Measurements from ENCODE around the gene POM121C. TPM values are rescaled to one million over a fixed set of nuclear protein-coding genes. Genes with fewer than 3 reads are reported as not detected.
"Not testable (repeated sequence)": the region's sequence is repeated elsewhere in the genome, so short reads cannot be mapped to it uniquely, and the experiment has no call there.

Gene POM121C
- total and polyA plus RNA-seq, 10 donors = 9.1 to 67.4 (median 38.1) TPM

- H3K36me3 ChIP-seq; H3K4me3 ChIP-seq; H3K27ac ChIP-seq; intact Hi-C loops (cut with DNase I; ENCODE audit: low total_unique reads); H3K4me1 ChIP-seq; DNase-seq; H3K27me3 ChIP-seq (replicated peaks in 1 of 7); H3K9me3 ChIP-seq: not testable (repeated sequence)
- WGBS, 5 donors = no CpG with 5 or more reads among the region's 2 CpGs
Observed at GRCh38 chr7:75397865-75398264, 88.2 kb downstream of the POM121C start.

GRCh38 chr7:75395329-75395728, 90.8 kb downstream of the POM121C start, which contains the start of gene TRIM73:
Gene TRIM73, plus strand, starts transcription at chr7:75395629. Its CDS starts 3,305 bp downstream, at chr7:75398934.
- H3K4me3 ChIP-seq; DNase-seq; H3K4me1 ChIP-seq; H3K27me3 ChIP-seq (replicated peaks in 1 of 7); H3K36me3 ChIP-seq; H3K27ac ChIP-seq; H3K9me3 ChIP-seq; intact Hi-C loops (cut with DNase I; ENCODE audit: low total_unique reads): not testable (repeated sequence)
- WGBS, 5 donors = 32 to 42% (median 39%) methylated on average over 13 to 15 of the region's 34 CpGs; no CpG with 5 or more reads in 2 of the 5 donors

GRCh38 chr7:75393194-75393593, 92.9 kb downstream of the POM121C start:
- H3K36me3 ChIP-seq; DNase-seq; H3K4me3 ChIP-seq; H3K27ac ChIP-seq; H3K27me3 ChIP-seq (replicated peaks in 1 of 7); H3K4me1 ChIP-seq; H3K9me3 ChIP-seq; intact Hi-C loops (cut with DNase I; ENCODE audit: low total_unique reads): not testable (repeated sequence)
- WGBS, 5 donors = no CpG with 5 or more reads among the region's 6 CpGs

GRCh38 chr7:75374519-75375317, 111.4 kb downstream of the POM121C start:
- H3K9me3 ChIP-seq; intact Hi-C loops (cut with DNase I; ENCODE audit: low total_unique reads): not testable (repeated sequence)

GRCh38 chr7:75374144-75374518, 112.0 kb downstream of the POM121C start:
- H3K27me3 ChIP-seq (replicated peaks in 1 of 7); intact Hi-C loops (cut with DNase I; ENCODE audit: low total_unique reads); H3K4me1 ChIP-seq; H3K27ac ChIP-seq; DNase-seq; H3K36me3 ChIP-seq; H3K9me3 ChIP-seq; H3K4me3 ChIP-seq: not testable (repeated sequence)
- no CpG with 5 or more reads among the region's 4 CpGs for WGBS, 5 donors

More at GRCh38 chr7:75374519-75375317, 111.4 kb downstream of the POM121C start:
- not testable (repeated sequence) for H3K27me3 ChIP-seq (replicated peaks in 1 of 7); DNase-seq; H3K4me3 ChIP-seq; H3K27ac ChIP-seq; H3K36me3 ChIP-seq; H3K4me1 ChIP-seq
- WGBS, 5 donors = no CpG with 5 or more reads among the region's 17 CpGs

GRCh38 chr7:75367313-75367712, 118.8 kb downstream of the POM121C start:
- H3K4me3 ChIP-seq; H3K27ac ChIP-seq; H3K27me3 ChIP-seq (replicated peaks in 1 of 7); DNase-seq; H3K4me1 ChIP-seq; H3K9me3 ChIP-seq; intact Hi-C loops (cut with DNase I; ENCODE audit: low total_unique reads); H3K36me3 ChIP-seq: not testable (repeated sequence)
- 53% methylated on average over 5 of the region's 9 CpGs; no CpG with 5 or more reads in 4 of the 5 donors for WGBS, 5 donors

Small RNA genes within 50 kb of the gene (small RNA-seq; reads per million reads assigned to genes)
- gene AC211429.1 (0 reads per million in 4 donors), gene RF00019 (0 reads per million in 4 donors)

Other genes with a start within 250 kb of the POM121C start
- 1 to 10 TPM; 2.4 to 7.7 (median 6.0) TPM for gene TRIM73, start 90.7 kb downstream of the POM121C start, total RNA-seq
- 1 to 10 TPM; 2.8 to 3.8 (median 3.0) TPM for gene TRIM73, start 90.7 kb downstream of the POM121C start, polyA plus RNA-seq
- under 1 TPM in 2 of 7 donors, not detected in 5; 0.14 to 0.26 TPM for gene SPDYE5, start 6.0 kb upstream of the POM121C start, total RNA-seq
- under 1 TPM in 1 of 3 donors, not detected in 2; 0.03 TPM for gene SPDYE5, start 6.0 kb upstream of the POM121C start, polyA plus RNA-seq